ENCODE data around the gene GCA. TPM values are rescaled to one million over a fixed set of nuclear protein-coding genes. Genes with fewer than 3 reads are reported as not detected.

Gene GCA
- total and polyA plus RNA-seq, 2 of the 8 experiments (the other 6 are each of a cell fraction or from before 2014, with no cell fraction given): 37.4 to 42.0 TPM

DNA sequence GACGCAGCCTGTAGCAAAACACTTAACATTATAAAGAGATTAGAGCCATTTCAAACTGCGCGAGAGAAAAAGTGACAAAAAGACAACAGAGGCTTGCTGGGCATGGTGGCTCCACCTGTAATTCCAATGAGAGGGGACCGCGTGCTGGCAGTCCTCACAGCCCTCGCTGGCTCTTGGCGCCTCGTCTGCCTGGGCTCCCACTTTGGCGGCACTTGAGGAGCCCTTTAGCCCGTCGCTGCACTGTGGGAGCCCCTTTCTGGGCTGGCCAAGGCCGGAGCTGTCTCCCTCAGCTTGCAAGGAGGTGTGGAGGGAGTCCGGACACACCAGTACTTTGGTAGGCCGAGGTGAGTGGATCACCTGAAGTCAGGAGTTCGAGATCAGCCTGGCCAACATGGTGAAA, 16.1 kb upstream of the GCA start (continued):
- TF ChIP-seq, protein P1, sequence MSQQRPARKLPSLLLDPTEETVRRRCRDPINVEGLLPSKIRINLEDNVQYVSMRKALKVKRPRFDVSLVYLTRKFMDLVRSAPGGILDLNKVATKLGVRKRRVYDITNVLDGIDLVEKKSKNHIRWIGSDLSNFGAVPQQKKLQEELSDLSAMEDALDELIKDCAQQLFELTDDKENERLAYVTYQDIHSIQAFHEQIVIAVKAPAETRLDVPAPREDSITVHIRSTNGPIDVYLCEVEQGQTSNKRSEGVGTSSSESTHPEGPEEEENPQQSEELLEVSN (IDR thresholded peaks at IDR 0.05): no peak
- TF ChIP-seq, protein P2, sequence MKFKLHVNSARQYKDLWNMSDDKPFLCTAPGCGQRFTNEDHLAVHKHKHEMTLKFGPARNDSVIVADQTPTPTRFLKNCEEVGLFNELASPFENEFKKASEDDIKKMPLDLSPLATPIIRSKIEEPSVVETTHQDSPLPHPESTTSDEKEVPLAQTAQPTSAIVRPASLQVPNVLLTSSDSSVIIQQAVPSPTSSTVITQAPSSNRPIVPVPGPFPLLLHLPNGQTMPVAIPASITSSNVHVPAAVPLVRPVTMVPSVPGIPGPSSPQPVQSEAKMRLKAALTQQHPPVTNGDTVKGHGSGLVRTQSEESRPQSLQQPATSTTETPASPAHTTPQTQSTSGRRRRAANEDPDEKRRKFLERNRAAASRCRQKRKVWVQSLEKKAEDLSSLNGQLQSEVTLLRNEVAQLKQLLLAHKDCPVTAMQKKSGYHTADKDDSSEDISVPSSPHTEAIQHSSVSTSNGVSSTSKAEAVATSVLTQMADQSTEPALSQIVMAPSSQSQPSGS (IDR thresholded peaks at IDR 0.05; ENCODE audit: low read length): no peak

Data from H1 (cell line).